HFF-Myc (cell line): Measurements from ENCODE around the gene POLK.

Experiments
- DNase-seq: peaks from one replicate; pipeline ENCODE4 v3.0.0-alpha.2; 2011; ENCODE audit warnings: low read depth; ENCODE audit errors: extremely low read depth
- H3K4me3 ChIP-seq: replicated peaks from 2 replicates; pipeline ENCODE4 v1.5.1; 2011; ENCODE audit warnings: low read depth, mild to moderate bottlenecking, control low read depth, low read length
- TF ChIP-seq, protein P1 (sequence below): IDR thresholded peaks from 2 replicates; pipeline ENCODE4 v1.5.1; 2012; ENCODE audit warnings: mild to moderate bottlenecking, low read depth, low read length, control low read depth; ENCODE audit errors: missing control alignments

The POLK gene

DNA sequence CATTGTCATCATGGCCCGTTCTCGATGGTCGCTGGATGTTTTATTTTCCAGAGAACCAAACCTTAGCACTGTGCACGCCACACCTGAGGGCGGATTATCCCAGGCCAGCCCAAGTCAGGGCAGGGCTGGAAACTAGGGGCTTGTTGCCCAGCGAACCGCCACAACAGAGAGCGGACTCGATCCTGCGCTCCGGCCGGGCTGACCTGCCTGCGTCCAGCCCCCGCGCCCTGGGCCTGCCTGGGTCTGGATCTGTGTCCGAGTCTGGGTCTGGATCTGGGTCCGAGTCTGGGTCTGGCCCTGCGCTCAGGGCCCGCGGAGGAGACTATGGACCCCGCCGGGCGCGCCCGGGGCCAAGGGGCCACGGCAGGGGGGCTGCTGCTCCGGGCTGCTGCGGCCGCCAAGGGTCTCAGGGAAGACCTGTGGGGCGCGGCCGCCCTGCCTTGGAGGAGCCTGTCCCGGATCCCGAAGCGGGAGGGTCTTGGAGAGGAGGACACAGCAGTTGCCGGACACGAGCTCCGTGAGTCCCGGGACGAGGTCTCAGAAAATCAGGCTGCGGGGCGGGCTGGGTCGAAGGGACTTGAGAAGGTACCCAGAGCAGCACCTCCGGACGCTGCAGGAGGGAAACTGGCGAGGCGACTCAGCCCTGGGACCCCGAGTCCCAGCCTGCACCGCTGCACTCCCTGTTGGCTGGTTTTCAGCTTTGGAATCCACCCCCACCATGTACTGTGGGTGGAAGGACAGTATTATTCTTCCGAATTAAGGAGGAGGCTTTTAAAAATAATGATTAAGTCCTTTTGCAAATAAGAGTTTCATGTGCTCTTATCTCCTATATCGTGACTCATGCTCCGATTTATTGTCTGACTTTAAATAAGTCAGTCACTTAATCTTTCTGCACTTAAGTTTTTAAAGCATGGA lies 99.9 kb downstream of the POLK start, which contains the start of gene ANKDD1B:
Gene ANKDD1B, plus strand, starts transcription at position 143 of the 915 bp plus-strand sequence. Its CDS starts 182 bp downstream, at position 325.
- TF ChIP-seq, protein P1, sequence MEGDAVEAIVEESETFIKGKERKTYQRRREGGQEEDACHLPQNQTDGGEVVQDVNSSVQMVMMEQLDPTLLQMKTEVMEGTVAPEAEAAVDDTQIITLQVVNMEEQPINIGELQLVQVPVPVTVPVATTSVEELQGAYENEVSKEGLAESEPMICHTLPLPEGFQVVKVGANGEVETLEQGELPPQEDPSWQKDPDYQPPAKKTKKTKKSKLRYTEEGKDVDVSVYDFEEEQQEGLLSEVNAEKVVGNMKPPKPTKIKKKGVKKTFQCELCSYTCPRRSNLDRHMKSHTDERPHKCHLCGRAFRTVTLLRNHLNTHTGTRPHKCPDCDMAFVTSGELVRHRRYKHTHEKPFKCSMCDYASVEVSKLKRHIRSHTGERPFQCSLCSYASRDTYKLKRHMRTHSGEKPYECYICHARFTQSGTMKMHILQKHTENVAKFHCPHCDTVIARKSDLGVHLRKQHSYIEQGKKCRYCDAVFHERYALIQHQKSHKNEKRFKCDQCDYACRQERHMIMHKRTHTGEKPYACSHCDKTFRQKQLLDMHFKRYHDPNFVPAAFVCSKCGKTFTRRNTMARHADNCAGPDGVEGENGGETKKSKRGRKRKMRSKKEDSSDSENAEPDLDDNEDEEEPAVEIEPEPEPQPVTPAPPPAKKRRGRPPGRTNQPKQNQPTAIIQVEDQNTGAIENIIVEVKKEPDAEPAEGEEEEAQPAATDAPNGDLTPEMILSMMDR: no peak
- DNase-seq: no peak
- peak within 1 kb of the TSS; percentile 53 for H3K4me3 ChIP-seq

DNA sequence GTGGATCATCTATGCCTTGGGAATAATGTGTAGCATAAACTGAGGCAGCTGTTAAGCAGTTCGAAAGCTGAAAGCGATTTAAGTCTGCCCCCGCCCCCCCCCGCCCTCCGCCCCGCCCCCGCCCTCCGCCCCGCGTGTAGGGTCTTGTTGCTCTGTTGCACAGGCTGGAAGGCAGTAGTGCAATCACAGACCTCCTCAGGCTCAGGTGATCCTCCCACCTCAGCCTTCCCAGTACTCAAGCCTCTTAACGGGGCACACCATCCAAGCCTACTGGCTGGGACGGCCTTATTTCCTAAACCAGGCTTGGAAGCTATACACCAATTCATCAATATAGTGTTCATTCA lies 100.5 kb downstream of the POLK start:
- H3K4me3 ChIP-seq: no peak overlapping the region; the same call in 1 of the 2 replicates
- no peak for DNase-seq
- TF ChIP-seq, protein P1: no peak

DNA sequence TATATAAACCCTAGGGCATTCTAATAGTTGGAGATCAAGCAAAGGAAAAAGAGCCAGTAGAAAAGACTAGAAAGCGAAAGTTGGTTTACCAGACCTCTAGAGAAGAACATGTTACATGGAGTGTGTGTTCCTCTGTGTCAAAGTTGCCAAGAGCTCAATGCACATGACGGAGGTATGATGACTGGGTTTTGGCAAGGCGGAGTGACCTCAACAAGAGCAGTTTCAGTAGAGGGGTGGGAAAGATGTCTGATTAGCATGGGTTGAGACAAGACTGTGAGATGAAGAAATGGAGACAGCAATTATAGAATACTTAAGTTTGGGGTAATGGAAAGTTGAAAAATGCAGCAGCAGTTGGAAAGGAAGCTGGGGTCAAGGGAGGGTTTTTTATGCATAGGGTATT lies 101.2 kb downstream of the POLK start:
- TF ChIP-seq, protein P1: no peak
- no peak for DNase-seq
- H3K4me3 ChIP-seq: no peak overlapping the region

DNA sequence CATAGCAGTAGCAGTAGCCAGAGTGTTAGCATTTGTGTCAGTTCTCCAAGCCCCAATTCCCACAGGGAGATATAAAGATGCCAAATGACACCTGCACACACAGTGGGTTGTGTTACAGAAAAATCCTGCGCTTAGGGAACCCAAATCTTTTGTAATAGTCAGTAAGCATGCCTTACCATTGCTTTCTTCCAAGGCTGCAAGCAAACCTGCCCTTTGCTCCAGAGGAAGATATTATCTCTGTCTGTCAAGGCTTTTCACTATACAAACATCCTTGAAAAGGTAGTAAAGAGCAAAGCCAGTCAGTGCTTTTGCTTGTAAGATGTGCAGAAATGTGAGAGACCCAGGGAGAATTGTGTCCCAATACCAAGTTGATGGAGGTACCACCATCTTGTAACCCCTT lies 102.5 kb downstream of the POLK start:
- no peak for DNase-seq
- TF ChIP-seq, protein P1: no peak
- H3K4me3 ChIP-seq: no peak overlapping the region

DNA sequence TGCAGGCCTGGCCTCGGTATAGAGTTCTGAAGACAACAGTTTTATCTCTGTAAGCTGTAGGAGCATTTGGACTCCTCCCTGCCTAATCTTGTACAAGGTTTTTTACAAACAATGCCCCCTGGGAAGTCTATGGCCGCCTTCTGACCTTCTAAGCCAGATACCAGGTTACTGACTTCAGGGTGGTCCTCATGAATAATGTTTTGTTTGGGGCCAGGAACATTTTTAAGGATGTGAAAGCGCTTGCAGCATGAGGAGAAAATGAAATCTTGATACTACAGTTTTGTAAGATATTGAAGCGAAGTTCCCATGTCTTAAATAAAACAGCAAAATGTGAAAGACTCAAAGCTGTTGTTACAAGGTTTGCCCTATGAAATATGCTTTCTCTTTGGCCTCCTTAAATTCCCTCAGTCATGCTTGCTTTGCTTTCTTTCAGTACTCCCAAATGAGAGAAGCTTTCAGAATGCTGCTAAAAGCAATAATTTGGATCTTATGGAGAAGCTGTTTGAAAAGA lies 104.7 kb downstream of the POLK start:
- no peak overlapping the region for H3K4me3 ChIP-seq
- no peak for DNase-seq
- TF ChIP-seq, protein P1: no peak

DNA sequence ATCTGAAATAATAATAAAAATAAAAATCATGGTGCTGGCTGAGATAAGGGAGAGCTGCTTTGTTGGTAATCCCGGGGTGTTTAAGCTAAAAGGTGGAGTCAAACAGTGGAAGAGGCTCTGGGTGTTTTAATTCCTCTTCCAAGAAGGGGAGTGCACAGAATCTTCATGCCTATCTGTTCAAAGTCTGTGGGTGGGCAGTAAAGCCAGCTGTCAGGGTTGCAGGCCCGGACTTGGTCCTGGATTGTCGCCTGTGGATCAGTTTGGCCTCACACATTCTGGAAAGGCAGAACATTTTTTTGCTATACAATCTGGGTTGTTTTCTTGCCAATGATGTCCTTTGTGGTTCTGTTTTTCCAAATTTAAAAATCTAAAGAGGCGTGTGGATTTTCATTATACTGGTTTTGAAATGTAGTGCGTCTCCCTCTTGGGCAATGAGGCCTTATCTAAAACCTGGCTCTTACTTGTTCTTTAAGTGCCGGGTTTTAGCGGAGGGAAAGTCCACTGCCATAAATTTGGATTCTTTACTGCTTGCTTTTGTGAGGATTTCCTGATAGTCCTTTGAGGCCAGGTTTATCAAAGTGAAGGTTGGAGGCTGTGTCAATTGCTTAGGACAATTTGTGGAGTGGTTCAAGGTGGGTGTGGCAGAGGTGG lies 105.4 kb downstream of the POLK start:
- TF ChIP-seq, protein P1: no peak
- no peak overlapping the region for H3K4me3 ChIP-seq
- DNase-seq: no peak
